Gastroesophageal sphincter (tissue), 4 donors: ENCODE data around the gene PPP5C. TPM values are rescaled to one million over a fixed set of nuclear protein-coding genes. Genes with fewer than 3 reads are reported as not detected.

Source experiments
- ATAC-seq: fragments of 150-250 bp; one replicate; pipeline ENCODE4 v1.9.1; 2016; ENCODE audit warnings: mild to moderate bottlenecking, moderate library complexity
- H3K27ac ChIP-seq, 4 donors: fragments of 200-600 bp; sonication (generic) in 3 of 4; 1 replicate in 3 of 4; 2 replicates in 1 of 4; pipeline ENCODE4 v1.5.1; 2016 to 2019
- H3K27me3 ChIP-seq: fragments of 200-600 bp; sonication (generic); one replicate; pipeline ENCODE4 v1.5.1; 2019
- H3K36me3 ChIP-seq, 2 donors: fragments of 200-600 bp; sonication (generic); one replicate each; pipeline ENCODE4 v1.5.1; 2019; ENCODE audit warnings: control low read depth in 1 of 2
- H3K4me1 ChIP-seq, 3 donors: fragments of 200-600 bp; sonication (generic); 1 replicate in 2 of 3; 2 replicates in 1 of 3; pipeline ENCODE4 v1.5.1; 2016 to 2019; ENCODE audit warnings: control low read depth in 2 of 3
- H3K4me3 ChIP-seq, 2 donors: fragments of 200-600 bp; sonication (generic); one replicate each; pipeline ENCODE4 v1.5.1; 2019; ENCODE audit warnings: mild to moderate bottlenecking in 1 of 2, moderate library complexity in 1 of 2
- H3K9me3 ChIP-seq, 3 donors: fragments of 200-600 bp; sonication (generic); one replicate each; pipeline ENCODE4 v1.5.1; 2017 to 2019; ENCODE audit warnings: control low read depth in 2 of 3
- EP300 ChIP-seq: sonication (generic); formaldehyde crosslinking; IDR thresholded peaks from one replicate; pipeline ENCODE4 v1.6.1; 2017; ENCODE audit warnings: antibody characterized with exemption, mild to moderate bottlenecking
- POLR2A ChIP-seq, 2 donors: fragments of 450-650 bp; IDR thresholded peaks; one replicate each; pipeline ENCODE4 v1.6.1; 2017; ENCODE audit warnings: antibody characterized with exemption in 2 of 2, mild to moderate bottlenecking in 2 of 2, moderate library complexity in 1 of 2
- POLR2AphosphoS5 ChIP-seq: sonication (generic); formaldehyde crosslinking; IDR thresholded peaks from one replicate; pipeline ENCODE4 v1.6.1; 2017; ENCODE audit warnings: antibody characterized with exemption
- WGBS, 2 donors: methylation state at CpG; one replicate each; pipeline ENCODE4 v1.1.5; 2018; ENCODE audit warnings: low coverage in 1 of 2; 5-methylcytosine and 5-hydroxymethylcytosine counted together
- total RNA-seq, 4 donors: library from RNA; depleted of rRNA; stranded (reverse); fragments of >200 nt; gene quantifications; one replicate each; pipeline ENCODE4 v1.1.0, GENCODE V29; 2016
- TF ChIP-seq, protein P1 (sequence below), 4 experiments: fragments of 200-600 bp in 2 of 4; fragments of 450-650 bp in 2 of 4; sonication (generic) in 1 of 4; IDR thresholded peaks; one replicate each; pipeline ENCODE4 v1.5.1; 2017 to 2019; ENCODE audit warnings: antibody characterized with exemption in 4 of 4, mild to moderate bottlenecking in 2 of 4, moderate library complexity in 2 of 4

PPP5C gene, protein sequence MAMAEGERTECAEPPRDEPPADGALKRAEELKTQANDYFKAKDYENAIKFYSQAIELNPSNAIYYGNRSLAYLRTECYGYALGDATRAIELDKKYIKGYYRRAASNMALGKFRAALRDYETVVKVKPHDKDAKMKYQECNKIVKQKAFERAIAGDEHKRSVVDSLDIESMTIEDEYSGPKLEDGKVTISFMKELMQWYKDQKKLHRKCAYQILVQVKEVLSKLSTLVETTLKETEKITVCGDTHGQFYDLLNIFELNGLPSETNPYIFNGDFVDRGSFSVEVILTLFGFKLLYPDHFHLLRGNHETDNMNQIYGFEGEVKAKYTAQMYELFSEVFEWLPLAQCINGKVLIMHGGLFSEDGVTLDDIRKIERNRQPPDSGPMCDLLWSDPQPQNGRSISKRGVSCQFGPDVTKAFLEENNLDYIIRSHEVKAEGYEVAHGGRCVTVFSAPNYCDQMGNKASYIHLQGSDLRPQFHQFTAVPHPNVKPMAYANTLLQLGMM
- total RNA-seq: 10 to 100 TPM; 48.2 to 69.5 (median 50.7) TPM

DNA sequence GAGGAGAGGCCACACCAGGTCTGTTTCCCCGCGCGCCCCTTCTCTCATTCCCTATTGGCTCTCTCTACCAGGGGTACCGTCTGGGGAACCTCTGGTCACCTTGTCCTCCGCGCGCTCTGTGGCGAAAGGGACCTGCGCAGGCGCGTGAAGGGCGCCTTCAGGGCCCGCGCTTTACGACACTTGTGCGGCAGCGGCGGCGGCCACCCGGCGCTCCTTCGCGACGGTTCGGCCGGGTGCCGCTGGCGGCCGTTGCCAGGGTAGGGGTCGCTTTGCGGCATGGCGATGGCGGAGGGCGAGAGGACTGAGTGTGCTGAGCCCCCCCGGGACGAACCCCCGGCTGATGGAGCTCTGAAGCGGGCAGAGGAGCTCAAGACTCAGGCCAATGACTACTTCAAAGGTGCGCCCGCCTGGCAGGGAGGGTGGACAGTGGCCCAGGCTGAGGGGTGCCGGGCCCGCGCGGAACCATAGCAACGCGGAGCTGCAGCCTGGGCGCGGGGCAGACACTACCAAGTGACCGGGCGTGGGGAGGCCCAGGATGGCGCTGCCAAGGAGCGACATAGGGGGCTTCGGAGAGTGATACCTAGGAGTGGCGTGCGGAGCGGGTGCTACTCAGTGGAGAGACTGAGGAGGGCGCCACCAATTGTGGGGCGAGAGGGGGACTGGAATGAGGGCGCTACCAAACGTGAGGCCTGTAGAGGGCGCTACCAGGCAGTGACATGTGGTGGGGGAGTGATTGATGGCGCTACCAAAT is at the start of gene PPP5C:
Gene PPP5C (plus strand): TSS at position 267 of the 751 bp plus-strand sequence. CDS start 10 bp downstream, at position 277.
- peaks cover 8 to 58% (median 41%) of the 10 kb centered on the region in 3 donors for H3K4me1 ChIP-seq
- peaks cover 0 to 14% of the 10 kb centered on the region in 2 donors for H3K36me3 ChIP-seq
- H3K27me3 ChIP-seq: no peaks in the 10 kb centered on the region
- peak; percentile 88 for TF ChIP-seq POLR2AphosphoS5
- TF ChIP-seq EP300: no peak
- TF ChIP-seq, protein P1, sequence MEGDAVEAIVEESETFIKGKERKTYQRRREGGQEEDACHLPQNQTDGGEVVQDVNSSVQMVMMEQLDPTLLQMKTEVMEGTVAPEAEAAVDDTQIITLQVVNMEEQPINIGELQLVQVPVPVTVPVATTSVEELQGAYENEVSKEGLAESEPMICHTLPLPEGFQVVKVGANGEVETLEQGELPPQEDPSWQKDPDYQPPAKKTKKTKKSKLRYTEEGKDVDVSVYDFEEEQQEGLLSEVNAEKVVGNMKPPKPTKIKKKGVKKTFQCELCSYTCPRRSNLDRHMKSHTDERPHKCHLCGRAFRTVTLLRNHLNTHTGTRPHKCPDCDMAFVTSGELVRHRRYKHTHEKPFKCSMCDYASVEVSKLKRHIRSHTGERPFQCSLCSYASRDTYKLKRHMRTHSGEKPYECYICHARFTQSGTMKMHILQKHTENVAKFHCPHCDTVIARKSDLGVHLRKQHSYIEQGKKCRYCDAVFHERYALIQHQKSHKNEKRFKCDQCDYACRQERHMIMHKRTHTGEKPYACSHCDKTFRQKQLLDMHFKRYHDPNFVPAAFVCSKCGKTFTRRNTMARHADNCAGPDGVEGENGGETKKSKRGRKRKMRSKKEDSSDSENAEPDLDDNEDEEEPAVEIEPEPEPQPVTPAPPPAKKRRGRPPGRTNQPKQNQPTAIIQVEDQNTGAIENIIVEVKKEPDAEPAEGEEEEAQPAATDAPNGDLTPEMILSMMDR (IDR thresholded peaks at IDR 0.05): peak in 3 of 4 experiments; percentile 66 to 79 (median 68)
- TF ChIP-seq POLR2A (IDR thresholded peaks at IDR 0.05): peak; percentile 69 to 74
- ATAC-seq: peak; percentile 86
- peak within 1 kb of the TSS; percentile 82 to 98 for H3K4me3 ChIP-seq
- 2 to 3% methylated on average over 6 to 14 of the region's 62 CpGs for WGBS, 2 donors
- H3K27ac ChIP-seq: peak within 1 kb of the TSS; percentile 6 to 87 (median 86)
- no peaks in the 10 kb centered on the region for H3K9me3 ChIP-seq

DNA sequence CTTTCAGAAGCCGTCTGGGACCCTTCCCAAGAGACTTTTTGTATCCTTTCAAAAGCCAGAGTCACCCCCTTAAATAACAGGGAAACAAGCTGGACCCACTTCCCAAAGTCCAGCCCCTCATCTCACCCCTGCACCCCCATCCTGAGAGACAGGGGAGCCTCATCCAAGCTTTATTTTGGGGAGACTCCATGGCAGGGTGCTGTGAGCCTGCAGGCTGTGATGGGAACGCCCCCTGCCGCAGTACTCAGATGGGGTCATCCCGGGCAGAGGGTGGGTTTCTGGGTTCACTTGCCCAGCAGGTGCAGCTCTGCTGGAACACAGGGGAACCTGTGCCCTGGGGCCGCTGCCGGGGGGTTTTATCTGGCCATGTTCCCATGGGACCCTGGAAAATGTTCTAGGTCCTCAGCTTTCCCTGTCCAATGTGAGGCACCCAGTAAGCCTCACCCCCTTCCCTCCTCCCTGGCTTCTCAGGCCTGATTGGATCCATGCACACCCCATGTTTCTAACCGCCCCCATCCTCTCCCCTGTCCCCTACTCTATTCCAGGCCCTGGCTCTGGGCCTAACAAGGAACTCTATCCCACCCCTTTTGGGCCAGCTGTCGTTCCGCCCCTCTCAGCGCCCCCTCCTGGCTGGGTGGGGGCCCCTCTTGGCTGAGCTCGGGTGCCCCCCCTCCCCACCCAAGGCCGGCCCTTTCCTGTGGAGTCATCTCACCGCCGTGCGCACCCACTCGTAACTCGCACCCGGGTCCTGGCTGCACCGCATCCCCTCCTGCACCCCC is 49.0 kb upstream of the PPP5C start:
- no peaks in the 10 kb centered on the region for H3K9me3 ChIP-seq
- H3K27ac ChIP-seq: peak overlapping the region; percentile 94 to 99 (median 98)
- peak; percentile 86 for TF ChIP-seq POLR2AphosphoS5
- TF ChIP-seq EP300: no peak
- TF ChIP-seq, protein P1 (IDR thresholded peaks at IDR 0.05): peak in 3 of 4 experiments; percentile 49 to 65 (median 51)
- TF ChIP-seq POLR2A (IDR thresholded peaks at IDR 0.05): peak; percentile 44 to 58
- 5 to 10% methylated on average over 3 to 4 of the region's 19 CpGs for WGBS, 2 donors
- peak; percentile 68 for ATAC-seq
- H3K4me1 ChIP-seq: peaks cover under 1 to 61% (median 23%) of the 10 kb centered on the region in 3 donors
- H3K27me3 ChIP-seq: no peaks in the 10 kb centered on the region
- peak overlapping the region; percentile 80 to 88 for H3K4me3 ChIP-seq
- H3K36me3 ChIP-seq: peaks cover 0 to 2% of the 10 kb centered on the region in 2 donors

DNA sequence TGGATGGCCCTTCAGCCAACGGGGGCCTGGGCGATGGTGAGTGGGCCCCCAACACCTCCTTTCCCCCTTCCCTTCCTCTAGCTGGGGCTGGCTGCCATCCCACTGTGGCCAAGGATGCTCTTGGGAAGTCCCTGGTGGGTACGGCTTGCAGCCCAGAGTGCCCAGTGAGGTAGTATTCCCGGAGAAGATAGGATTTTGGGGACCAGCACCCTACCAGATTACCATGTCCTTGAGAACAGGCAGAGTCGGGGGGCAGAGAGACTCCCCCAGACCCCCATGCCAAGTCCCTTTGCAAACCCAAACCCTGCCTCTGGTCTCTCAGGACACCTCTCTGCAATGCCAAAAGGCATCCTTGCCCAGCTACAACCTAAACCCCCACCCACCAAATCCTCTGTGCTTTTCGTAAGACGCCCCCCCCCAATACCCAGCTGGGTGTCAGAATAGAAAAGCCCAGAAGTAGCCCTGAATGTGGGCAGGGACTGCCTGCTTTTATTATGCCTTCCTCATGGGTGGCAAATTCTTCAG is 48.3 kb upstream of the PPP5C start:
- Histone ChIP-seq H3K36me3 (peaks cover 0 to 8% of the 10 kb centered on the region in 2 donors), H3K27me3 (no peaks in the 10 kb centered on the region), H3K9me3 (no peaks in the 10 kb centered on the region), H3K4me3 (peak overlapping the region; percentile 80 to 88), H3K27ac (peak overlapping the region; percentile 94 to 99 (median 98)), H3K4me1 (peaks cover 2 to 67% (median 30%) of the 10 kb centered on the region in 3 donors)
- no peak for TF ChIP-seq EP300
- TF ChIP-seq POLR2A (IDR thresholded peaks at IDR 0.05): no peak
- TF ChIP-seq POLR2AphosphoS5: no peak
- TF ChIP-seq, protein P1 (IDR thresholded peaks at IDR 0.05): peak in 1 of 4 experiments; percentile 2
- ATAC-seq: peak; percentile 0
- 0% methylated on average over 1 to 2 of the region's 7 CpGs for WGBS, 2 donors

DNA sequence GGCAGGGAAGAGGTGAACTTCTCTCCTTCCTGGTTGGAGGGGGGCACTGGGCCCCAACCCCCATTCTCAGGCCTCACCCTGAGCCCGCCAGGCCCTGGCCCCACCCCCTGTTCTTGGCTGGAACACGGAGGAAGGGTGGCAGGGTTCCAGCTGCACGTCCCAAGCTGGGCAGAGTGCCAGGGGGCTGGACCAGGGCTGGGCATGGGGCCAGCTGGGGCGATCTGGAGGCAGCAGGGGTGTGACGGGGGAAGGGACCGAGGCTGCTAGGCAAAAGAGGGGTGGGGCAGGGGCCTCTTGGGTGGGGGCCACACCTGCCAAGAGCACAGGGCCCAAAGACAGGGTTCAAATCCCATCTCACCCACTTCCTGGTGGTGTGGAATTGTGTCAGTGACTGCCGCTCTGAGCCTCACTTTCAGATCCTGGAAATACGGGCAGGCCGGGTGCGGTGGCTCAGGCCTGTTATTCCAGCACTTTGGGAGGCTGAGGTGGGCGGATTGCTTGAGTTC is 47.8 kb upstream of the PPP5C start:
- ATAC-seq: peak; percentile 73
- H3K4me3 ChIP-seq: peak overlapping the region; percentile 80 to 88
- peak in 1 of 2 donors; percentile 39 for TF ChIP-seq POLR2A (IDR thresholded peaks at IDR 0.05)
- TF ChIP-seq, protein P1 (IDR thresholded peaks at IDR 0.05): no peak
- TF ChIP-seq EP300: no peak
- peak; percentile 99 for TF ChIP-seq POLR2AphosphoS5
- H3K27ac ChIP-seq: peak overlapping the region; percentile 94 to 99 (median 98)
- peaks cover 0 to 13% of the 10 kb centered on the region in 2 donors for H3K36me3 ChIP-seq
- peaks cover 2 to 72% (median 33%) of the 10 kb centered on the region in 3 donors for H3K4me1 ChIP-seq
- no peaks in the 10 kb centered on the region for H3K27me3 ChIP-seq
- no CpG with 5 or more reads among the region's 11 CpGs for WGBS, 2 donors
- H3K9me3 ChIP-seq: no peaks in the 10 kb centered on the region
